ENCODE data around the gene PNPLA2.

Gene PNPLA2

DNA sequence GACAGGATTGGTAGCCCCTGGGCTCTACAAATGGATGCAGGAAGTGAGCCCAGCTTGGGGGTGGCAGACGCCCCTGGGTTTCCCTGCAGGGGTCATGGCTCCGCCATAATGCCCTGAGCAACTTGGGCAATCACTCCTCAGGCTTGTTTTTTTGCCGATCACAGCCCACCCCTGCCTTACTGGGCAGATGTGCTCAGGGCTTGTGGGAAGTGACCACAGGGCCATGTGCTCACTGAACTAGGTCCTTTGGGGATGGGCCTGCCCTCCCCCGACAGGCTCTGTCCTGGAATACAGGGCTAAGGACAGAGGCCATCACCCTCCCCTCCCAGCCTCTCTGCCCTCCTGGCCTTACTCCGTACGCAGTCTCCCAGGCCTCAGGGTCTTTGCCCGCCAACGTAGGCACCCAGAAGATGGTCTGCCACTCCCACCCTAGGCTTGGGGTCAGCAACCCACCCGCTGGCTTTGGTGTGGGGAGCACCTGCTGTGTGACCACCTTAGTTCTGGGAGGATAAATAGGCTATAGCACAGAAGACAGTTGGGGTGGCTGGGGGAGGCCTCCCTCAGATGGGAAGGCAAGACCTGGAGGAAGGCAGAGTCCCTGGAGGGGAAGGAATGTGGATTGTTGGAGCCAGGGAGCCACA lies 5.1 kb upstream of the PNPLA2 start:
- TF ChIP-seq CTCF (IDR thresholded peaks at IDR 0.05; ENCODE audit: low read length) = no peak
- TF ChIP-seq EZH2 (IDR thresholded peaks at IDR 0.05; ENCODE audit: borderline replicate concordance, low read length) = no peak
- H3K9ac ChIP-seq (ENCODE audit: low read length) = no peak overlapping the region
- H3K79me2 ChIP-seq (ENCODE audit: insufficient read depth, low read length) = peaks cover 15% of the 10 kb centered on the region
- H3F3A ChIP-seq (ENCODE audit: insufficient read depth, low read length) = peaks cover 4% of the 10 kb centered on the region; the same call in 1 of the 2 replicates
- peaks cover 57% of the 10 kb centered on the region for H3K36me3 ChIP-seq (ENCODE audit: insufficient read depth, low read length)
- peaks cover 20% of the 10 kb centered on the region for H3K4me1 ChIP-seq (ENCODE audit: insufficient read depth, low read length, severe bottlenecking)
- no peaks in the 10 kb centered on the region for H3K27me3 ChIP-seq (ENCODE audit: insufficient read depth, low read length)
- H3K4me3 ChIP-seq (ENCODE audit: low read depth, low read length, poor library complexity, severe bottlenecking) = no peak overlapping the region
- H3K9me3 ChIP-seq (ENCODE audit: low read length) = no peaks in the 10 kb centered on the region
- H3K9me2 ChIP-seq (ENCODE audit: low read depth, low read length) = no peaks in the 10 kb centered on the region
- no peak overlapping the region for H2AFZ ChIP-seq (ENCODE audit: low read length)
- no peak overlapping the region for H3K27ac ChIP-seq (ENCODE audit: low read depth, low read length, poor library complexity, severe bottlenecking)
- no peak overlapping the region for H3K4me2 ChIP-seq (ENCODE audit: low read length)
- no peaks in the 10 kb centered on the region for H4K20me1 ChIP-seq (ENCODE audit: insufficient read depth, low read length)

GRCh38 chr11:815675-816432 lies 2.9 kb upstream of the PNPLA2 start:
- Histone ChIP-seq H3K4me2 (ENCODE audit: low read length) (no peak overlapping the region), H3F3A (ENCODE audit: insufficient read depth, low read length) (peaks cover 4% of the 10 kb centered on the region; the same call in 1 of the 2 replicates), H3K36me3 (ENCODE audit: insufficient read depth, low read length) (peaks cover 49% of the 10 kb centered on the region), H3K9me3 (ENCODE audit: low read length) (no peaks in the 10 kb centered on the region), H3K4me3 (ENCODE audit: low read depth, low read length, poor library complexity, severe bottlenecking) (no peak overlapping the region), H3K4me1 (ENCODE audit: insufficient read depth, low read length, severe bottlenecking) (peaks cover 29% of the 10 kb centered on the region), H3K9me2 (ENCODE audit: low read depth, low read length) (no peaks in the 10 kb centered on the region), H4K20me1 (ENCODE audit: insufficient read depth, low read length) (no peaks in the 10 kb centered on the region), H3K27ac (ENCODE audit: low read depth, low read length, poor library complexity, severe bottlenecking) (no peak overlapping the region), H3K27me3 (ENCODE audit: insufficient read depth, low read length) (no peaks in the 10 kb centered on the region), H2AFZ (ENCODE audit: low read length) (no peak overlapping the region), H3K79me2 (ENCODE audit: insufficient read depth, low read length) (peaks cover 6% of the 10 kb centered on the region), H3K9ac (ENCODE audit: low read length) (no peak overlapping the region)
- TF ChIP-seq EZH2 (IDR thresholded peaks at IDR 0.05; ENCODE audit: borderline replicate concordance, low read length) (no peak), CTCF (IDR thresholded peaks at IDR 0.05; ENCODE audit: low read length) (no peak)

DNA sequence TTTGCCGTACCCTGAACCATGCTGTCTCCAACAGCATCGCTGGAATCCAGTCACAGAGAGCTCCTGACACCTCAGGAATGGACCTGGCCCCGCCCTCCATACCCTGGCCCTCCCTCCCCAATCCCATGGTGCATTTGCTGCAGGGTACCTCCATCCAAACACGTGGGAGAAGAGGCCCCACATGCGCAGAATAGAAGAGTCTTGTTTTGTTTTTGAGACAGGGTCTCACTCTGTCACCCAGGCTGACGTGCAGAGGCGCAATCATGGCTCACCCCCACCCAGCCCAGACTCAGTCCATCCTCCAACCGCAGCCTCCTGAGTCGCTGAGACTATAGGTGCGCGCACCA lies 2.3 kb upstream of the PNPLA2 start:
- Histone ChIP-seq H3K9ac (ENCODE audit: low read length) (no peak overlapping the region), H4K20me1 (ENCODE audit: insufficient read depth, low read length) (no peaks in the 10 kb centered on the region), H3K4me2 (ENCODE audit: low read length) (no peak overlapping the region), H2AFZ (ENCODE audit: low read length) (no peak overlapping the region), H3K9me3 (ENCODE audit: low read length) (no peaks in the 10 kb centered on the region), H3K9me2 (ENCODE audit: low read depth, low read length) (no peaks in the 10 kb centered on the region), H3K36me3 (ENCODE audit: insufficient read depth, low read length) (peaks cover 43% of the 10 kb centered on the region), H3K27ac (ENCODE audit: low read depth, low read length, poor library complexity, severe bottlenecking) (no peak overlapping the region), H3K4me1 (ENCODE audit: insufficient read depth, low read length, severe bottlenecking) (peaks cover 26% of the 10 kb centered on the region), H3K4me3 (ENCODE audit: low read depth, low read length, poor library complexity, severe bottlenecking) (no peak overlapping the region), H3K79me2 (ENCODE audit: insufficient read depth, low read length) (peaks cover under 1% of the 10 kb centered on the region; the same call in 1 of the 2 replicates), H3F3A (ENCODE audit: insufficient read depth, low read length) (peaks cover 4% of the 10 kb centered on the region; the same call in 1 of the 2 replicates), H3K27me3 (ENCODE audit: insufficient read depth, low read length) (no peaks in the 10 kb centered on the region)
- no peak for TF ChIP-seq CTCF (IDR thresholded peaks at IDR 0.05; ENCODE audit: low read length)
- TF ChIP-seq EZH2 (IDR thresholded peaks at IDR 0.05; ENCODE audit: borderline replicate concordance, low read length) = no peak
